NCI-H2107 treated with DMSO at 0.1 percent for 48 hours (cell line): ENCODE data around the gene OR5F1.

Experiments
- DNase-seq: peaks from one replicate; lab custom pipeline; 2025; ENCODE audit not compliant: unreplicated experiment; lab: John Stamatoyannopoulos, UW

The OR5F1 gene

DNA sequence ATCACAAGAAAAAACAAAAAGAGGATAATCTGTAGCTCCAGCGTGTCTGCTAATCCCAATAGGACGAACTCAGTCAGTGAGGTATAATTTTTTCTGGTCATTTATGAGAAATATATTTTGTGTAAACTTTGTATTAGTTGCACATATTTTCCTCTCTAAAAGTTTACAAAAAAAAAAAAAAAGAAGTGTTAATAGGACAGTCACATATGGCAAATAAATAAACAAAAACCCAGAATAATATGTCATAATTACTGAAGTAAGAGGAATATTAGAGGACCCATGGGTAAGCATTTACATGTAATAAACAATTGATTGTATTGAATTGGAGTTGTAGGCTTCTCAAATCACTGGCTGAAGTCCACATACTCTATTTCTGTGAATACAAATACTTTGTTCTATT, at the start of gene OR5F1:
TSS of gene OR5F1 (minus strand) at position 101 of the 400 bp plus-strand sequence. CDS start at position 101, 0 bp downstream.
- DNase-seq = no peak

DNA sequence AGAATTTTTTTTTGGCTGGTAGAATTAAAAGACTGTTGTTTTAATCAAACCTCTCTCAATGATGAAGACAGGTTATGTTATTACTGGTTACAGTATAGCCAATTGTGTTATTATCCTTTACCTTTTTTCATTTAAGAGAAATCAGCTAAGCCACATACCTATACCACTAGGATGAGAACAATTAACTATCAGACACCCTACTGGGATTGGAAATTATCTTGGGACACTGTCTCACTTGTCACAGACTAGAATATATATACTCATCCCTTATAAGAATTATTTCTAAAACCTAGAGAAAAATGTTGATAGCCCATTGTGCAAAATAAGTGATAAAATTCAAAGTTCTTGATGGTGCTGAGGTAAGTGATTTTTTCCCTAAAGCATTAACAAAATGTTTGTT, 32.9 kb upstream of the OR5F1 start, which contains the start of gene OR5AS1:
TSS of gene OR5AS1 (plus strand) at position 301 of the 400 bp plus-strand sequence. CDS start 2,765 bp downstream, outside the sequence.
- no peak for DNase-seq

DNA sequence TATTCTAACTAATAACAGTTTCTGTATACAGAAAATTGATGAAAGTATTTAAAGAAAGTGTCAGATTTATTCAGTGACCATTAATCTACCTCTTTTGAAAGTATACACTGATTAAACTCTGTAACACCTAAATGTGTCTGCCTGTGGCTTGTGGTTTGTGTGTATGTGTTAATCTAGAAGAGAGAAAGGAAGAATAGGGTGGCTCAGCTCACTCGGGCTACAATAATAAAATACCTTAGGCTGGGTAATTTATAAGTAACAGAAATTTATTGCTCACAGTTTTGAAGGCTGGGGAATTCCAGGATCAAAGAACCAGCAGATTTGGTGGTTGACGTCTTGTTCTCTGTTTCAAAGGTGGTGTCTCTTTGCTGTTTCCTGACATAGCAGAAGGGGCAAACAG, 19.4 kb upstream of the OR5F1 start:
- DNase-seq = no peak

DNA sequence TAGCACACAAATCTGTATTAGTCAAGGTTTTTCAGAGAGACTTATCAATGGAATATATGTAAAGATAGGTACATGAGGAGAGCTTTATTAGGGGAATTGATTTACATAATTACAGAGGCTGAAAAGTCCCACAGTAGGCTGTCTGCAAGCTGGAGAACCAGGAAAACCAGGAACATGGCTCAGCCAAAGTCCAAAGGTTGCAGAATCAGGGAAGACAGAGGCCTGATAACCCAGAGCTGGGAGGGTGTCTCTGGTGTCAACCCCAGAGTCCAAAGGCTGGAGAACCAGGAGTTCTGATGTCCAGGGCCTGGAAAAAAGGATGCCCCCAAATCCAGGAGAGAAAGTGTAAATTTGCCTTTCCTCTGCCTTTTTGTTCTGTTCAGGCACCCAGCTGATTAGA, 16.3 kb upstream of the OR5F1 start:
- DNase-seq = no peak

DNA sequence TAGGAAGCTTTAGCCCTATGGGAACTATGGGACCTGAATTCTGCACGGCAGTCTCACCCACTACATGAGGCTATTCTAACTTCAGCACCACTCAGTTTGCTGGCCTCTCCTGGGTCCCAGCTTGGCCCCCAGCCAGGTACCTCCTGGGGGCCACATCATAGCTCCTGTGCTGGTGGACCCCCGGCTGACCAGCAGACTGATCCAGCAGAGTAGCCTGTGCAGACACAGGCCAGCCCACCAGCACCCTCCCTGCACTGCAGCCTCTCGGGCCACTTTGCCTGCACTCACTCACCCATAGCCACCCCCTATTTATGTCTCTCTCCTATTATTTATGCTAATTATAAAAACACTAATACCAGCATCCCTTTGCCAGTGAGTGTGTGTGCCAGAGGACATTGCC, 23.5 kb downstream of the OR5F1 start:
- DNase-seq = no peak

DNA sequence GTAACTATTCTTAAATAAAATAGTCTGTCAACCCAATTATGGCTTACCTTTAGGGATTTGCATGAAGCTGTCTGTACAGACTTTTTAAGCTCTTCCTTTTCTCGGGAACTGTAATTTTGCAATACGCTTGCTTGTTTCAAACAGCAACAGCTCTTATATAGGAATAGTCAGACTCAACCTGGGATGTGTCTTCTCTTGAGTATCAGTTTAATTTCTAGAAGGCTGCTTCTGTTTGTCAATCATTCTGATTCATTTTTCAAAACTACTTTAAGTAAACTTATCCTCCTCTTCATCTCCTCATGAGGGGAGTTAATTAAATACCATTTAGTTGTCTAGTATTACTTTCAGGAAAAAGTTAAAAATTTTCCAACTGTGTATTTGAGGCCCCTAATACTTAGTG, 24.6 kb downstream of the OR5F1 start, which contains the start of gene OR10AG1:
TSS of gene OR10AG1 (minus strand) at position 101 of the 400 bp plus-strand sequence. CDS start at position 63, 38 bp downstream.
- DNase-seq = no peak

DNA sequence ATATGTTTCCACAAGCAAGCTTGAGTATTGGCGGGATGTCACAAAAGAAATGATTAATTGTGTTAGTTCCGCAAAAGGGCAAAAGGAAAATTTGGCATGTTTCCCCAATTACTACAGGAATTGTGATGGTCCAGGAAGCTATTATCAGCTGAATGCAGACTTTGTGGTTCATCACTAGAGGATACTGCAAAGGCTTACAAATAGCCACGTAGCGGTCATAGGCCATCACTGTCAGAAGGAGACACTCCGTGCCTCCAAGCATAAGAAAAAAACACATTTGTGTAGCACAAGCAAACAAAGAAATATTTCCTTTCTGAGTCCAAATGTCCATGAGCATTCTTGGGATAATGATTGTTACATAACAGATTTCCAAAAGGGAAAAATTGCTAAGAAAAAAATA, 26.5 kb downstream of the OR5F1 start:
- DNase-seq = no peak

DNA sequence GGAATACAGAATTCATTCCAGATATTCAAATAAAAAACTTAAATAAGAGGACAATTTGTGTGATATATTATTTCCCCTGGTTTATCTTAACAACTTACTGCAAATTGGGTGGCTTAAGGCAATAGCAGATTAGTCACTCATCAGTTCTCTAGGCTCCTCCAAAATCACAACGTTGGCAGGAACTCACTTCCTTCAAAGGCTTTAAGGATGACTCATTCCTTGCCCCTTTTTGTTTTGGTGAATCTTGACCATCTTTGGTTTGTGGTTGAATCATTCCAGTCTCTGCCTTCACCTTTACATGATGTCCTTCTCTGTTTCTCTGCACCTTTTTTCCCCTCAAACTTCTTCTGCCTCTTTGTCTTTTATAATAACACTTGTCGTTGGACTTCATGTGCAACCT, 28.0 kb downstream of the OR5F1 start:
- no peak for DNase-seq

DNA sequence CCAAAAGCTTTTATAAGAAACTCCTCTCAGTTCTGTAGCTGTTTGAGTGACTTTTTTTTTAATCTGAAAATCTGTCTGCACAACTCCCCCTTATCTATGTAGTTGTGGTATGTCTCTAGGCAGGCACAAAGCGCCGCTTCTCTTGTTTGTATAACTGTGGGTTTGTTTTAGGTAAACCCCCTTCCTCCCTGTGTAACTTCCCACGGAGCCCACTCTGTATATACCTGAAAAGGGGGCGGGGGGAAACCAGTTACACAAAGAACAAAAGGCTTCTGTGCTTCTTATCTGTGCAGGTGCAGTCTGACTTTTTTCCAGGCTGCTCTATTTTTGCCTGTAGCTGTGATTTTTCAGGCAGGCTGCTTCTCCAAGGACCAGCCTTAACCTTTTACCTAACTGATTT, 37.9 kb downstream of the OR5F1 start:
- DNase-seq = no peak

DNA sequence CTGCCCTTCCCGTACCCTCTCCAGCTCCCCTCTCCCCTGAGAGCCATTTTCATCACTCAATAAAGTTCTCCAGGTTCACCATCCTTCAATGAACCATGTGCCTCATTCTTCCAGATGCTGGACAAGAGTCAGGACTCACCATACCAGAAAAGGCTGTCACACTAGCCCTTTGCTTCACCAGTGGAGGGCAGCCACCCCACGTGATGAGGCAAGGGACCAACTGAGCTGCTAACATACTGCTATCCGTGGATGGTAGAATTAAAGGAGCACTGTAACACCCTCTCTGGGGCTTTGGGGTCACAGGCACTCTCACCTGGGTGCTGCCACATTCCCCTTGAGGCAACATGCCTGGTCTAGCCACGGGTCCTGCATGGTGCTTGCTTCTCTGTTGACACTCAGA, 45.1 kb downstream of the OR5F1 start:
- DNase-seq = no peak
